PC-9 (cell line): ENCODE data around the gene TCHHL1.

Experiments used
- EZH2 ChIP-seq: fragments of 200-600 bp; sonication (generic); IDR thresholded peaks from 2 replicates; pipeline ENCODE4 v1.8.0; 2017; ENCODE audit warnings: antibody characterized with exemption, low read depth
- TF ChIP-seq, protein P1 (sequence below): fragments of 200-600 bp; sonication (generic); conservative IDR thresholded peaks from 2 replicates; pipeline ENCODE4 v1.6.1; 2017; ENCODE audit warnings: mixed run types, antibody characterized with exemption, mild to moderate bottlenecking, moderate library complexity

DNA sequence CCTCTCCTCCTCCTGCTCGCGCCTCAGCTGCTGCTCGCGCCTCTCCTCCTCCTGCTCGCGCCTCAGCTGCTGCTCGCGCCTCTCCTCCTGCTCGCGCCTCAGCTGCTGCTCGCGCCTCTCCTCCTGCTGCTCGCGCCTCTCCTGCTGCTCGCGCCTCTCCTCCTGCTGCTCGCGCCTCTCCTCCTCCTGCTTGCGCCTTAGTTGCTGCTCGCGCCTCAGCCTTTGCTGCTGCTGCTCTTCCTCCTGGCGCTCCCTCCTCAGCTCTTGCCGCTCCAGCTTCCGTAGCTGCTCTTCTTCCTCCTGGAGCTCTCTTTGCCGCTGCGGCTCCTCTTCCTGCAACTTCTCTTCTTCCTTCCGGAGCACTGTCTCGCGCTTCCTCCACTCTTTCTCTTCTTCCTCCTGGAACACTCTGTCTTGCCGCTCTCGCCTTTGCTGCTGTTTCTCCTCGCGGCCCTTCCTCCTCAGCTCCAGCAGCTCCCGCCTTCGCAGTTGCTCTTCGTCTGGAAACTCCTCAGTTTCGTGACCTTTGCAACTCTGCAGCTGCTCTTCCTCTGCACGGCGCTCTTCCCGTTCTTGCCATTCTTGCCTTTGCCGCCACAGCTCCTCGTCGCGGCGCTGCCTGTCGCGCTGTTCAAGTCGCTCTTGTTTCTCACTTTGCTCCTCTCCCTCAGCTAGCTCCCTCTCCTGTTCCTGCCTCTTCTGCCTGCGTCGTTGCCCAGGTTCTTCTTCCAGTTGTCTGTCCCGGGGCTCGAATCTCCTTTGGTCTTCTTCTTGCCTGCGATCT, 23.4 kb upstream of the TCHHL1 start:
- TF ChIP-seq, protein P1, sequence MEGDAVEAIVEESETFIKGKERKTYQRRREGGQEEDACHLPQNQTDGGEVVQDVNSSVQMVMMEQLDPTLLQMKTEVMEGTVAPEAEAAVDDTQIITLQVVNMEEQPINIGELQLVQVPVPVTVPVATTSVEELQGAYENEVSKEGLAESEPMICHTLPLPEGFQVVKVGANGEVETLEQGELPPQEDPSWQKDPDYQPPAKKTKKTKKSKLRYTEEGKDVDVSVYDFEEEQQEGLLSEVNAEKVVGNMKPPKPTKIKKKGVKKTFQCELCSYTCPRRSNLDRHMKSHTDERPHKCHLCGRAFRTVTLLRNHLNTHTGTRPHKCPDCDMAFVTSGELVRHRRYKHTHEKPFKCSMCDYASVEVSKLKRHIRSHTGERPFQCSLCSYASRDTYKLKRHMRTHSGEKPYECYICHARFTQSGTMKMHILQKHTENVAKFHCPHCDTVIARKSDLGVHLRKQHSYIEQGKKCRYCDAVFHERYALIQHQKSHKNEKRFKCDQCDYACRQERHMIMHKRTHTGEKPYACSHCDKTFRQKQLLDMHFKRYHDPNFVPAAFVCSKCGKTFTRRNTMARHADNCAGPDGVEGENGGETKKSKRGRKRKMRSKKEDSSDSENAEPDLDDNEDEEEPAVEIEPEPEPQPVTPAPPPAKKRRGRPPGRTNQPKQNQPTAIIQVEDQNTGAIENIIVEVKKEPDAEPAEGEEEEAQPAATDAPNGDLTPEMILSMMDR = no peak
- no peak for TF ChIP-seq EZH2
